ENCODE data around the gene HOMEZ.

GRCh38 chr14:23294734-23295561 is 9.0 kb upstream of the HOMEZ start:
- TF ChIP-seq CTCF (IDR thresholded peaks at IDR 0.05; ENCODE audit: extremely low read depth in 1 of 2, insufficient read depth in 1 of 2, low read depth in 1 of 2, low read length in 2 of 2) (peak; percentile 85 to 87), EZH2 (IDR thresholded peaks at IDR 0.05; ENCODE audit: borderline replicate concordance, low read depth, low read length, severe bottlenecking) (no peak), POLR2AphosphoS5 (IDR thresholded peaks at IDR 0.05; ENCODE audit: insufficient read depth, low read depth, low read length) (no peak), JUN (IDR thresholded peaks at IDR 0.05; ENCODE audit: borderline replicate concordance, insufficient read depth, insufficient read length, low read depth) (no peak), POLR2A (IDR thresholded peaks at IDR 0.05; ENCODE audit: low read depth, low read length) (no peak), FOS (IDR thresholded peaks at IDR 0.05; ENCODE audit: borderline replicate concordance, insufficient read depth, low read length) (no peak), MYC (IDR thresholded peaks at IDR 0.05; ENCODE audit: low read depth, low read length) (no peak)
- TF ChIP-seq, protein P1, sequence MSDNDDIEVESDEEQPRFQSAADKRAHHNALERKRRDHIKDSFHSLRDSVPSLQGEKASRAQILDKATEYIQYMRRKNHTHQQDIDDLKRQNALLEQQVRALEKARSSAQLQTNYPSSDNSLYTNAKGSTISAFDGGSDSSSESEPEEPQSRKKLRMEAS (IDR thresholded peaks at IDR 0.05; ENCODE audit: insufficient read depth, insufficient read length), result no peak

Measured in endothelial cell of umbilical vein (primary cell).